Fibroblast of mammary gland (primary cell): ENCODE data around the gene GGTLC1.

Experiments used
- DNase-seq: peaks from one replicate; pipeline ENCODE4 v3.0.0-alpha.2; 2010; ENCODE audit warnings: low read depth
- H3K4me3 ChIP-seq: 2 replicates; pipeline ENCODE4 v1.5.1; 2011; ENCODE audit warnings: low read depth, mild to moderate bottlenecking, low read length, moderate library complexity; ENCODE audit not compliant: control insufficient read depth
- CTCF ChIP-seq: conservative IDR thresholded peaks from 2 replicates; pipeline ENCODE4 v1.5.1; 2011; ENCODE audit warnings: low read depth, low read length, inconsistent platforms; ENCODE audit not compliant: control insufficient read depth, insufficient read depth

GGTLC1 gene

GRCh38 chr20:23966927-23967615 is 21.5 kb downstream of the GGTLC1 start:
- TF ChIP-seq CTCF: no peak
- DNase-seq: no peak
- no peak overlapping the region for H3K4me3 ChIP-seq

- no peak for DNase-seq
- no peak for TF ChIP-seq CTCF
- H3K4me3 ChIP-seq: no peak overlapping the region
These were observed 22.3 kb downstream of the GGTLC1 start for GRCh38 chr20:23966298-23966697.

- TF ChIP-seq CTCF: no peak
- no peak overlapping the region for H3K4me3 ChIP-seq
- DNase-seq: no peak
These were observed 24.6 kb downstream of the GGTLC1 start for GRCh38 chr20:23963941-23964340.

GRCh38 chr20:23962272-23962671 is 26.3 kb downstream of the GGTLC1 start:
- no peak for TF ChIP-seq CTCF
- no peak for DNase-seq

GRCh38 chr20:23959054-23959453 is 29.5 kb downstream of the GGTLC1 start:
- no peak for TF ChIP-seq CTCF
- DNase-seq: no peak
- no peak overlapping the region for H3K4me3 ChIP-seq

More at GRCh38 chr20:23962272-23962671, 26.3 kb downstream of the GGTLC1 start:
- H3K4me3 ChIP-seq: no peak overlapping the region

GRCh38 chr20:23955896-23956295 is 32.7 kb downstream of the GGTLC1 start:
- no peak for DNase-seq
- no peak overlapping the region for H3K4me3 ChIP-seq
- no peak for TF ChIP-seq CTCF
